AG04449 (cell line): Measurements from ENCODE around the gene LEFTY2.

Source experiments
- CTCF ChIA-PET: fragments of 350-600 bp; formaldehyde crosslinking; extraction: SDS; loops from one replicate; lab custom pipeline; 2021; ENCODE audit warnings: antibody characterized with exemption; lab: Yijun Ruan, JAX
- POLR2A ChIA-PET: fragments of 400-600, 350-600 bp; formaldehyde crosslinking; extraction: SDS; loops from one replicate; lab custom pipeline; 2020; ENCODE audit warnings: antibody characterized with exemption, inconsistent platforms; lab: Yijun Ruan, JAX
- DNase-seq: peaks from one replicate; pipeline ENCODE4 v3.0.0-alpha.2; 2010; ENCODE audit warnings: low read depth, low spot score
- H3K4me3 ChIP-seq: 2 replicates; pipeline ENCODE4 v1.5.1; 2011; ENCODE audit warnings: low read depth, mild to moderate bottlenecking, control low read depth, low read length
- TF ChIP-seq, protein P1 (sequence below): IDR thresholded peaks from one replicate; pipeline ENCODE4 v1.5.1; 2011; ENCODE audit warnings: mild to moderate bottlenecking, moderate library complexity, low read length, control low read depth, inconsistent platforms; ENCODE audit not compliant: insufficient read depth; ENCODE audit errors: missing control alignments

Gene LEFTY2

DNA sequence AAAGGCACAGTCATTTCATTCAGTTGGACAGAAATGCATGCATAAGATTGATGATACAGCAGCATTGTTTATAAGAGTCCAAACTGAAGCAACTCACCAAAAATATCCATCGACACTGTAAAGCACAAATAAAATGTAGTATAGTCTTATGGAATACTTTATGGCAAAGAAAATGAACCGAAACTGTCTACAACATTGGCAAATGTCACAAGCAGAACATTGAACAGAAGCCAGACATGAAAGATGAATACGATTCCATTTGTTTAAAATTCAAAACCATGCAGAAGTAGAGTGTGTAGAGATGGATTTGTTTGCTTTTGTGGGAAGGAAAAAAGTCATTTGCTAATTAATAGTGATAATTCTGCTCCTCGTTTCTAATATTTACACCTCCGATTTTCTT lies 44.5 kb downstream of the LEFTY2 start:
- ChIA-PET CTCF (interaction anchor here (1.1 to 6.9 kb wide), 3 partner anchors 14 to 40 kb away, joined by 3 to 45 read pairs (median 3); partner anchors contain the start of gene TMEM63A), POLR2A (no interaction called here)
- H3K4me3 ChIP-seq = no peak overlapping the region

GRCh38 chr1:225892307-225892706 lies 48.7 kb downstream of the LEFTY2 start:
- TF ChIP-seq, protein P1, sequence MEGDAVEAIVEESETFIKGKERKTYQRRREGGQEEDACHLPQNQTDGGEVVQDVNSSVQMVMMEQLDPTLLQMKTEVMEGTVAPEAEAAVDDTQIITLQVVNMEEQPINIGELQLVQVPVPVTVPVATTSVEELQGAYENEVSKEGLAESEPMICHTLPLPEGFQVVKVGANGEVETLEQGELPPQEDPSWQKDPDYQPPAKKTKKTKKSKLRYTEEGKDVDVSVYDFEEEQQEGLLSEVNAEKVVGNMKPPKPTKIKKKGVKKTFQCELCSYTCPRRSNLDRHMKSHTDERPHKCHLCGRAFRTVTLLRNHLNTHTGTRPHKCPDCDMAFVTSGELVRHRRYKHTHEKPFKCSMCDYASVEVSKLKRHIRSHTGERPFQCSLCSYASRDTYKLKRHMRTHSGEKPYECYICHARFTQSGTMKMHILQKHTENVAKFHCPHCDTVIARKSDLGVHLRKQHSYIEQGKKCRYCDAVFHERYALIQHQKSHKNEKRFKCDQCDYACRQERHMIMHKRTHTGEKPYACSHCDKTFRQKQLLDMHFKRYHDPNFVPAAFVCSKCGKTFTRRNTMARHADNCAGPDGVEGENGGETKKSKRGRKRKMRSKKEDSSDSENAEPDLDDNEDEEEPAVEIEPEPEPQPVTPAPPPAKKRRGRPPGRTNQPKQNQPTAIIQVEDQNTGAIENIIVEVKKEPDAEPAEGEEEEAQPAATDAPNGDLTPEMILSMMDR = no peak
- H3K4me3 ChIP-seq = no peak overlapping the region
- DNase-seq = no peak
- POLR2A ChIA-PET = no interaction called here
- CTCF ChIA-PET = interaction anchor here (0.8 to 2.2 kb wide), 4 partner anchors 10 to 20 kb away, joined by 3 to 12 read pairs (median 6); partner anchors contain the start of gene TMEM63A

More for the DNA sequence above, 44.5 kb downstream of the LEFTY2 start:
- no peak for DNase-seq
- TF ChIP-seq, protein P1 = no peak

GRCh38 chr1:225891229-225891972 lies 49.6 kb downstream of the LEFTY2 start:
- H3K4me3 ChIP-seq = no peak overlapping the region
- CTCF ChIA-PET = interaction anchor here (0.8 to 2.2 kb wide), 4 partner anchors 9 to 23 kb away, joined by 3 to 12 read pairs (median 4); partner anchors contain the start of gene TMEM63A
- TF ChIP-seq, protein P1 = no peak
- POLR2A ChIA-PET = no interaction called here
- DNase-seq = no peak

DNA sequence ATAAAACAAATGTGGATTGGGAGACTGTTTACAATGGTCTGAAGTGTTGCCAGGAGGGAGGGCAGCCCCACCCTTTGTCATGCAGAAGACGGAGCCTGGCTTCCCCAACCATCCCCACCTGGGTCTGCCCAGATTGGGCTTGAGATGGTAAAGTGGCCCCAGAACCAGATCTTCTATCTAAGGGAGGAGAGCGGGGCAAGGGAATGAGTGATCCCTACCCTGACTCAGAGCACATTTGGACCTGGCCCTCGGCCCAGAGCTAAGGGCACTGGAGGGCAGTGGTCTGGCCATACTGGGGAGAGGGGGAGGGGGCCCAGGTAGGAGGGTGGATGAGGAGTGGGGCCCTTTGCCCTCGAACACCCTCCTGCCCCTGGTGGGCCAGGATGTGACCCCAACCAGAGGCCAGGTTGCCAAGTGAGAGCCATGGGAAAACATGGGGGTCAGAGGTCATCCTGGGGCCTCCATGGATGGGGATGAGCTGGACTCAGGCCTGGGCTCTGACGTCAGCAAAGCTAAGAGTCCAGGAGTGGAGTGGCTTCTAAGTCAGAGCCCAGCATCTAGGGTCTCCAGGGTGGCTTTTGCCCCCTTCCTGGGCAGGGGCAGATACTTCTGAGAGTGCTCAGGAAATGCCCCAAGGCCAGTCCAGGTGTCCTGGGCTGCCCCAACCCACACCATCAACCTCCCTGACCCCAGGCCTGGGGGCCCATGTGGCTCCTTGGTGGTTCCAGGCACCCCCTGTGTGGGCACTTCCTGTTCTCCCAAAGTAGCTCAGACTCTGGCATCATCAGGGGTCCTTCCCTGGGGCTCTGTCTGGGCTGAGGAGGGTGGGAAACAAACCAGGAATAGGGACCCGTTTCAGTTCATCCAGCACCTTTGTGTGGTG lies 50.4 kb downstream of the LEFTY2 start:
- DNase-seq = no peak
- TF ChIP-seq, protein P1 = no peak
- H3K4me3 ChIP-seq = no peak overlapping the region
- ChIA-PET CTCF (interaction anchor here (1.8 to 2.2 kb wide), 2 partner anchors 21 to 24 kb away, joined by 4 to 12 read pairs; no protein-coding TSS in a partner anchor), POLR2A (no interaction called here)

- H3K4me3 ChIP-seq = no peak overlapping the region
- DNase-seq = no peak
- TF ChIP-seq, protein P1 = no peak
- ChIA-PET POLR2A (no interaction called here), CTCF (interaction anchor here (1.8 kb wide), 1 partner anchor 25 kb away, joined by 4 read pairs; no protein-coding TSS in a partner anchor)
Observed at GRCh38 chr1:225889743-225890142, 51.3 kb downstream of the LEFTY2 start.
